IgD-negative memory B cell (primary cell): ENCODE results near the gene AOPEP. TPM values are rescaled to one million over a fixed set of nuclear protein-coding genes. Genes with fewer than 3 reads are reported as not detected.

Experiments
- H3K27ac Mint-ChIP-seq, 3 donors: one replicate each; pipeline ENCODE4 v1.8.0; 2020 to 2022; ENCODE audit warnings: mild to moderate bottlenecking in 3 of 3, mixed read lengths in 3 of 3, moderate library complexity in 1 of 3
- H3K27me3 Mint-ChIP-seq: one replicate; pipeline ENCODE4 v1.8.0; 2021; ENCODE audit warnings: mixed read lengths
- H3K36me3 Mint-ChIP-seq: one replicate; pipeline ENCODE4 v1.8.0; 2020; ENCODE audit warnings: mild to moderate bottlenecking, mixed read lengths
- H3K4me1 Mint-ChIP-seq, 3 donors: one replicate each; pipeline ENCODE4 v1.8.0; 2020 to 2022; ENCODE audit warnings: mixed read lengths in 3 of 3, mild to moderate bottlenecking in 1 of 3
- H3K4me3 Mint-ChIP-seq, 4 donors: one replicate each; pipeline ENCODE4 v1.8.0; 2020 to 2022; ENCODE audit warnings: mild to moderate bottlenecking in 4 of 4, mixed read lengths in 4 of 4, moderate library complexity in 3 of 4
- H3K9me3 Mint-ChIP-seq, 3 donors: one replicate each; pipeline ENCODE4 v1.8.0; 2020 to 2021; ENCODE audit warnings: mixed read lengths in 3 of 3, mild to moderate bottlenecking in 1 of 3
- polyA plus RNA-seq: library from polyadenylated mRNA; unstranded; fragments of 300-500 nt; fragmentation: Illumina TruSeq; gene quantifications from one replicate; pipeline ENCODE4 v1.2.3, GENCODE V29; 2021

AOPEP gene
- polyA plus RNA-seq, 1 donor from 2014 or later, result 4.5 TPM

GRCh38 chr9:94993160-94993820 is 266.8 kb downstream of the AOPEP start:
- peaks cover 1% of the 10 kb centered on the region for H3K27me3 Mint-ChIP-seq
- H3K36me3 Mint-ChIP-seq, result peaks cover 4% of the 10 kb centered on the region
- H3K4me3 Mint-ChIP-seq, result no peak overlapping the region
- H3K27ac Mint-ChIP-seq, result peak overlapping the region in 1 of 3 donors; percentile 11
- no peaks in the 10 kb centered on the region for H3K4me1 Mint-ChIP-seq
- no peaks in the 10 kb centered on the region for H3K9me3 Mint-ChIP-seq

GRCh38 chr9:94993821-94994165 is 267.3 kb downstream of the AOPEP start:
- Mint-ChIP-seq H3K27me3 (peaks cover 1% of the 10 kb centered on the region), H3K36me3 (peaks cover 4% of the 10 kb centered on the region), H3K4me3 (no peak overlapping the region), H3K9me3 (no peaks in the 10 kb centered on the region), H3K27ac (peak overlapping the region in 1 of 3 donors; percentile 11), H3K4me1 (no peaks in the 10 kb centered on the region)

DNA sequence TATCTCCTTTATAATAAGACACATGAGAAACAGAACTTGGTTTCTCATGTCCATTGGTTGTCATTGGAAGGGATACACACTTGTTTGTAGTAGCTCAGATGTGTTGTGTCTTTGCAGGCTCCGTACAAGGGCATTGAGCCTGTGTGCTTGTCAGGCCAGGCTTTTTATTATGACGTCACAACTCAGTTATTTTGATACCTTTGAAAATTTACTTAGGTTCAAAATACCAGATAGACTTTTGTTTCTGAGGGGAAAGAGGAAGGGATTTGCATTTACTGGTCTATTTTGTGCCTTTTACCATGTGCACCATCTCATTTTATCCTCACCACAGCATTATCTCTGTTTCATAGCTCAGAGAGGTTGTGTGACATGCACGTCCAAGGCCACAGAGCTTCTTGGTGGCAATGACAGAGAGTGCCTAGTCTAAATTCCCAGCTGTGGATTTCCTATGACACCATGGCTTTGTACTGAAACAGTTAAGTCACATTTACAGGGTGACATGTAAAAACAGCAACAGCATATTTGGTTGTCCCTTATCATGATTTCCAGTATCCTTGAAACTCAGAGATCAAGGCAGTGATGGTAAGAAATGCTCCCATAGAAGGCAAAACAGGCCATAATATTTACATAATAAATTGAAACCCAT is 268.7 kb downstream of the AOPEP start:
- Mint-ChIP-seq H3K27ac (no peak overlapping the region), H3K4me3 (no peak overlapping the region), H3K4me1 (peaks cover 0 to 1% (median 0%) of the 10 kb centered on the region in 3 donors), H3K9me3 (no peaks in the 10 kb centered on the region), H3K36me3 (peaks cover 4% of the 10 kb centered on the region), H3K27me3 (peaks cover 6% of the 10 kb centered on the region)

DNA sequence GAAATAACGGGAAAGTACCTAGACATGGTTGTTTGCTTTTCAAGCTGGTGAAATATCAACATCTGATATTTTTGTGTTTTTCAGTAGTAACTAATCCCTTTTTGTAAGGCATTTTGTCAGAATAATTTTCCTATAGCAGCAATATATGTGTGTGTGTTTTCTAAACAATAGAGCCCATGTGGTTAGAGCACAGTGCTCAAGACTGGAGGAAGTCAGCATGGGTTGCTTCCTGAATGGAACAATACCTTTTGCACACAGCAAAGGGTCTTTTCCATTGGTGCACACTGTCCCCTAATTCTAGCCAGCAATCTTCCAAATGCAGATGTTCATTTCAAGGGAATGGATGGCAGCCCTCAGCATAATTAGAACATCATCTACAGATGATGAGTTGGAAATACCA is 270.1 kb downstream of the AOPEP start:
- no peak overlapping the region for H3K27ac Mint-ChIP-seq
- peaks cover 4% of the 10 kb centered on the region for H3K36me3 Mint-ChIP-seq
- H3K27me3 Mint-ChIP-seq, result peaks cover 15% of the 10 kb centered on the region
- H3K9me3 Mint-ChIP-seq, result no peaks in the 10 kb centered on the region
- no peak overlapping the region for H3K4me3 Mint-ChIP-seq
- H3K4me1 Mint-ChIP-seq, result peaks cover 0 to 1% (median 0%) of the 10 kb centered on the region in 3 donors

DNA sequence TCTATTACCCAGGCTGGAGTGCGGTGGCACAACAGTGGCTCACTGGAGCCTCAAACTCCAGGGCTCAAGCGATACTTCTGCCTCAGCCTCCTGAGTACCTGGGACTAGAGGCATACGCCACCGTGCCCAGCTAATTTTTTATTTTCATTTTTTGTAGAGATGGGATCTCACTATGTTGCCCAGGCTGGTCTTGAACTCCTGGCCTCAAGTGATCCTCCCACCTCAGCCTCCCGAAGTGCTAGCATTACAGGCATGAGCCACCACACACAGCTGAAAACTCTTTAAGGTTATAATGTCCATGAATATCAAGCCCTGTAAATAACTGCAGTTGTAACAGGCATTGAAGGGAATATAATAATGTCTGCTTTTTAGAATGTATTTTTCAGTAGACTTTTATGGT is 271.2 kb downstream of the AOPEP start:
- Mint-ChIP-seq H3K27me3 (peaks cover 26% of the 10 kb centered on the region), H3K4me3 (no peak overlapping the region), H3K36me3 (peaks cover 6% of the 10 kb centered on the region), H3K27ac (no peak overlapping the region), H3K4me1 (peaks cover 0 to 1% (median 0%) of the 10 kb centered on the region in 3 donors), H3K9me3 (no peaks in the 10 kb centered on the region)

- H3K36me3 Mint-ChIP-seq, result peaks cover 2% of the 10 kb centered on the region
- H3K4me1 Mint-ChIP-seq, result peaks cover 3 to 6% (median 5%) of the 10 kb centered on the region in 3 donors
- peaks cover 36% of the 10 kb centered on the region for H3K27me3 Mint-ChIP-seq
- H3K27ac Mint-ChIP-seq, result no peak overlapping the region
- no peaks in the 10 kb centered on the region for H3K9me3 Mint-ChIP-seq
- no peak overlapping the region for H3K4me3 Mint-ChIP-seq
Observed at GRCh38 chr9:94999832-95000231, 273.3 kb downstream of the AOPEP start.

- H3K4me1 Mint-ChIP-seq, result peaks cover 4 to 6% (median 5%) of the 10 kb centered on the region in 3 donors
- no peak overlapping the region for H3K4me3 Mint-ChIP-seq
- H3K27ac Mint-ChIP-seq, result no peak overlapping the region
- no peaks in the 10 kb centered on the region for H3K9me3 Mint-ChIP-seq
- peaks cover 2% of the 10 kb centered on the region for H3K36me3 Mint-ChIP-seq
- H3K27me3 Mint-ChIP-seq, result peaks cover 36% of the 10 kb centered on the region
Observed at GRCh38 chr9:95000821-95001220, 274.3 kb downstream of the AOPEP start.

DNA sequence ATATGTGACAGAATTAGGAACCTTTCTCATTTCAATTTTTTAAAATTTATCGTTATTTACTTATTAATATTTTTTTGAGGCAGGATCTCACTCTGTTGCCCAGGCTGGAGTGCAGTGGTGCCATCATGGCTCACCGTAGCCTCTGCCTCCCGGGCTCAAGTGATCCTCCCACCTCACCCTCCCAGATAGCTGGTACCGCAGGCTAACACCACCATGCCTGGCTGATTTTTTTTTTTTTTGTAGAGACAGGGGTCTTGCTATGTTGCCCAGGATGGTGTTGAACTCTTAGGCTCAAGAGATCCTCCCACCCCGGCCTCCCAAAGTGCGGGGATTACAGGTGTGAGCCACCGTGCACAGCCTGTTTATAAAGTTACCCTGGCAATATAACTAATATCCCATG is 275.2 kb downstream of the AOPEP start:
- peak overlapping the region in 1 of 4 donors; percentile 8 for H3K4me3 Mint-ChIP-seq
- H3K4me1 Mint-ChIP-seq, result peaks cover 4 to 11% (median 8%) of the 10 kb centered on the region in 3 donors
- no peak overlapping the region for H3K27ac Mint-ChIP-seq
- H3K36me3 Mint-ChIP-seq, result peaks cover 2% of the 10 kb centered on the region
- peaks cover 35% of the 10 kb centered on the region for H3K27me3 Mint-ChIP-seq
- H3K9me3 Mint-ChIP-seq, result no peaks in the 10 kb centered on the region

- peaks cover 4 to 11% (median 8%) of the 10 kb centered on the region in 3 donors for H3K4me1 Mint-ChIP-seq
- peaks cover 35% of the 10 kb centered on the region for H3K27me3 Mint-ChIP-seq
Observed at GRCh38 chr9:95003689-95004410, 277.4 kb downstream of the AOPEP start.

GRCh38 chr9:95004411-95005277 is 278.1 kb downstream of the AOPEP start:
- H3K27ac Mint-ChIP-seq, result no peak overlapping the region
- peaks cover 6% of the 10 kb centered on the region for H3K36me3 Mint-ChIP-seq
- no peaks in the 10 kb centered on the region for H3K9me3 Mint-ChIP-seq
- peaks cover 32% of the 10 kb centered on the region for H3K27me3 Mint-ChIP-seq
- peak overlapping the region in 3 of 4 donors; percentile 79 to 91 (median 87) for H3K4me3 Mint-ChIP-seq
- peaks cover 4 to 11% (median 8%) of the 10 kb centered on the region in 3 donors for H3K4me1 Mint-ChIP-seq

More at GRCh38 chr9:95003689-95004410, 277.4 kb downstream of the AOPEP start:
- peak overlapping the region; percentile 79 to 91 (median 86) for H3K4me3 Mint-ChIP-seq
- peak overlapping the region in 1 of 3 donors; percentile 91 for H3K27ac Mint-ChIP-seq
- no peaks in the 10 kb centered on the region for H3K9me3 Mint-ChIP-seq
- H3K36me3 Mint-ChIP-seq, result peaks cover 5% of the 10 kb centered on the region

GRCh38 chr9:95005278-95006143 is 279.0 kb downstream of the AOPEP start:
- Mint-ChIP-seq H3K27ac (no peak overlapping the region), H3K27me3 (peaks cover 30% of the 10 kb centered on the region), H3K36me3 (peaks cover 6% of the 10 kb centered on the region), H3K9me3 (no peaks in the 10 kb centered on the region), H3K4me3 (peak overlapping the region; percentile 74 to 91 (median 88)), H3K4me1 (peaks cover 4 to 11% (median 7%) of the 10 kb centered on the region in 3 donors)

- Mint-ChIP-seq H3K4me3 (peak overlapping the region in 1 of 4 donors; percentile 25), H3K4me1 (peaks cover 4 to 11% (median 7%) of the 10 kb centered on the region in 3 donors), H3K27ac (no peak overlapping the region), H3K36me3 (peaks cover 4% of the 10 kb centered on the region), H3K27me3 (peaks cover 14% of the 10 kb centered on the region), H3K9me3 (no peaks in the 10 kb centered on the region)
Observed at GRCh38 chr9:95007226-95007869, 280.8 kb downstream of the AOPEP start.

DNA sequence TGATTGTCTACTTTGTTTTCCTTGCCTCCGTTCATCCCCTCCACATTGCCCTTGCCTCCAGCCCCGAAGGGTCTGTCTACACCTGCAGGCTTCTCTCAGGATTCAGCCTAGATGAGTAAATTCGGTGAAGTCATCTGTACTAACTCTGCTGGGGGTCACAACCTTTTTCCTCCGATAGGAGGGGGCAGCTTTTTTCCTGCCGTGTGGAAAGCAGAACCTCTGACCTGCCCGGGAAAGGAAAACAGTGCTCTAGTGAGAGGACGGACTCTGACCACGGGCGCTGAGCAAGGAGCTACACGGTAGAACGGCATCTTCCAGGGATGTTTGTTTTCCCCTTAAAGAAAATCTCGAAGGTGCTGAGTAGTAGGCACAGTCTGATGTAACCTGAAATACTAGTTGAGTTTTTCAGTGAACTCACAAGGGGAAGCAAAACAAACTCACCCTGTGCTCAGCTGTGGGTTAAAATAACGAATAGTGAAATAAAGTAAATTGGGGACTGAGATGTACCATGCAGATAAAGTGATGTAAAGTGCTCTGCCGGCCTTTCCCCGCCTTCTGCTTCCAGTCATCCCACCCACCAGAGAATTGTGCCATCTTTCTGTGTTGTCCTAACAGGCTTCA is 281.8 kb downstream of the AOPEP start:
- no peak overlapping the region for H3K27ac Mint-ChIP-seq
- H3K4me3 Mint-ChIP-seq, result peak overlapping the region in 1 of 4 donors; percentile 40
- peaks cover 4 to 11% (median 7%) of the 10 kb centered on the region in 3 donors for H3K4me1 Mint-ChIP-seq
- peaks cover 4% of the 10 kb centered on the region for H3K36me3 Mint-ChIP-seq
- H3K27me3 Mint-ChIP-seq, result peaks cover 5% of the 10 kb centered on the region
- H3K9me3 Mint-ChIP-seq, result no peaks in the 10 kb centered on the region
